IMR-90 (cell line): ENCODE data around the gene TCP11X1. TPM values are rescaled to one million over a fixed set of nuclear protein-coding genes. Genes with fewer than 3 reads are reported as not detected.
"Not testable (repeated sequence)": the region's sequence is repeated elsewhere in the genome, so short reads cannot be mapped to it uniquely, and the experiment has no call there.

Experiments
- ATAC-seq: fragments of 200-7000 bp; cut with Tn5 transposase; 2 replicates; pipeline ENCODE4 v1.9.1; 2020; ENCODE audit warnings: low read depth, mild to moderate bottlenecking, moderate library complexity
- BruUV-seq: library from RNA; stranded (reverse); fragments of 400-500 nt; replicated peaks from 2 replicates; lab custom pipeline; 2021; lab: Mats Ljungman, UMichigan
- CTCF ChIA-PET: fragments of 300-600 bp; formaldehyde crosslinking; extraction: SDS; loops from one replicate; lab custom pipeline; 2021; ENCODE audit warnings: antibody characterized with exemption; lab: Yijun Ruan, JAX
- POLR2A ChIA-PET: fragments of 300-600 bp; sonication (Branson Sonifier 250); formaldehyde crosslinking; loops from one replicate; lab custom pipeline; 2022; ENCODE audit warnings: antibody characterized with exemption; ENCODE audit not compliant: unreplicated experiment; lab: Charles Lee
- DNase-seq: peaks from one replicate; pipeline ENCODE4 v3.0.0; 2013
- H2AFZ ChIP-seq: replicated peaks from 2 replicates; pipeline ENCODE3; 2013; ENCODE audit warnings: low read length, mild to moderate bottlenecking; ENCODE audit not compliant: poor library complexity
- H2AK5ac ChIP-seq: 2 replicates; pipeline ENCODE4 v1.6.1; 2013; ENCODE audit warnings: low read depth, low read length, inconsistent platforms
- H2AK9ac ChIP-seq: replicated peaks from 2 replicates; pipeline ENCODE3; 2013; ENCODE audit warnings: mild to moderate bottlenecking, low read depth, low read length, moderate library complexity; ENCODE audit not compliant: poor library complexity
- H2BK120ac ChIP-seq: 2 replicates; pipeline ENCODE4 v1.6.1; 2013; ENCODE audit warnings: low read depth, low read length, inconsistent platforms
- H2BK15ac ChIP-seq: 3 replicates; pipeline ENCODE4 v1.6.1; 2013; ENCODE audit warnings: low read depth, low read length, inconsistent platforms
- H2BK20ac ChIP-seq: 2 replicates; pipeline ENCODE4 v1.6.1; 2013; ENCODE audit warnings: low read depth, mild to moderate bottlenecking, inconsistent platforms, low read length, moderate library complexity
- H2BK5ac ChIP-seq: 2 replicates; pipeline ENCODE4 v1.6.1; 2013; ENCODE audit warnings: mild to moderate bottlenecking, low read depth, low read length, inconsistent platforms; ENCODE audit not compliant: poor library complexity, severe bottlenecking
- H3K14ac ChIP-seq: replicated peaks from 2 replicates; pipeline ENCODE4 v1.6.1; 2013; ENCODE audit warnings: low read depth, low read length, inconsistent platforms
- H3K18ac ChIP-seq: 2 replicates; pipeline ENCODE4 v1.6.1; 2013; ENCODE audit warnings: low read depth, low read length, control low read depth
- H3K23ac ChIP-seq: 2 replicates; pipeline ENCODE4 v1.6.1; 2013; ENCODE audit warnings: low read depth, low read length, inconsistent platforms
- H3K27ac ChIP-seq: 2 replicates; pipeline ENCODE4 v1.5.1; 2013; ENCODE audit warnings: mild to moderate bottlenecking, control low read depth, low read length; ENCODE audit not compliant: insufficient read depth
- H3K27me3 ChIP-seq: 2 replicates; pipeline ENCODE4 v1.6.1; 2013; ENCODE audit warnings: low read length; ENCODE audit not compliant: control insufficient read depth, insufficient read depth
- H3K36me3 ChIP-seq: 2 replicates; pipeline ENCODE4 v1.6.1; 2013; ENCODE audit warnings: low read length, mixed read lengths; ENCODE audit not compliant: control insufficient read depth, insufficient read depth
- H3K4ac ChIP-seq: 2 replicates; pipeline ENCODE4 v1.6.1; 2013; ENCODE audit warnings: low read depth, low read length, inconsistent platforms
- H3K4me1 ChIP-seq: 2 replicates; pipeline ENCODE4 v1.6.1; 2013; ENCODE audit warnings: low read length, mixed read lengths; ENCODE audit not compliant: control insufficient read depth, insufficient read depth
- H3K4me2 ChIP-seq: 2 replicates; pipeline ENCODE4 v1.6.1; 2013; ENCODE audit warnings: low read depth, mild to moderate bottlenecking, control low read depth, low read length, moderate library complexity
- H3K4me3 ChIP-seq: 2 replicates; pipeline ENCODE4 v1.5.1; 2013; ENCODE audit warnings: low read depth, mild to moderate bottlenecking, control low read depth, low read length, moderate library complexity; ENCODE audit not compliant: insufficient read depth
- H3K56ac ChIP-seq: 2 replicates; pipeline ENCODE4 v1.6.1; 2013; ENCODE audit warnings: low read length, inconsistent platforms; ENCODE audit not compliant: insufficient read depth; ENCODE audit errors: extremely low read depth
- H3K79me1 ChIP-seq, 2 experiments: 2 replicates each; pipeline ENCODE4 v1.6.1; 2013; ENCODE audit warnings: low read length in 2 of 2, inconsistent platforms in 1 of 2, low read depth in 1 of 2
- H3K9ac ChIP-seq: 2 replicates; pipeline ENCODE4 v1.6.1; 2013; ENCODE audit warnings: low read depth, low read length, control low read depth
- H3K9me1 ChIP-seq: 2 replicates; pipeline ENCODE4 v1.6.1; 2013; ENCODE audit warnings: low read length, inconsistent platforms; ENCODE audit not compliant: insufficient read depth
- H3K9me3 ChIP-seq: 2 replicates; pipeline ENCODE4 v1.6.1; 2013; ENCODE audit warnings: low read length; ENCODE audit not compliant: control insufficient read depth, insufficient read depth
- H4K20me1 ChIP-seq: 2 replicates; pipeline ENCODE4 v1.6.1; 2013; ENCODE audit warnings: low read length, inconsistent platforms; ENCODE audit not compliant: insufficient read depth
- H4K5ac ChIP-seq: 2 replicates; pipeline ENCODE4 v1.6.1; 2013; ENCODE audit warnings: mild to moderate bottlenecking, low read depth, low read length, control low read depth
- H4K8ac ChIP-seq, 2 experiments: 2 replicates each; pipeline ENCODE4 v1.6.1; 2013; ENCODE audit warnings: low read depth in 2 of 2, low read length in 2 of 2, control low read depth in 1 of 2, inconsistent platforms in 1 of 2
- H4K91ac ChIP-seq: 2 replicates; pipeline ENCODE4 v1.6.1; 2013; ENCODE audit warnings: low read depth, low read length, inconsistent platforms; ENCODE audit not compliant: insufficient read depth
- WGBS, 2 experiments: methylation state at CpG; one replicate each; pipeline versions ENCODE4 v1.1.5 to v1.1.7; 2013; ENCODE audit warnings: missing lambda C conversion rate in 2 of 2; ENCODE audit not compliant: insufficient read length in 1 of 2; ENCODE audit errors: extremely low coverage in 2 of 2; 5-methylcytosine and 5-hydroxymethylcytosine counted together
- dilution Hi-C: fragments of 300-500 bp; cut with HindIII; formaldehyde crosslinking; loops from one replicate; pipeline ENCODE4 v1.14.3; 2018; ENCODE audit warnings: low sequenced_read_pairs; ENCODE audit not compliant: unreplicated experiment
- in situ Hi-C: fragments of 300-500 bp; cut with MboI; formaldehyde crosslinking; loops from 3 replicates; pipeline ENCODE4 v1.14.3; 2019; ENCODE audit warnings: low sequenced_read_pairs, inconsistent platforms, mixed read lengths
- intact Hi-C: fragments of 100-400 bp; cut with micrococcal nuclease; formaldehyde crosslinking; loops from 2 replicates; pipeline ENCODE4 v1.10.0; 2022
- polyA plus RNA-seq, 3 experiments: library from polyadenylated mRNA; depleted of rRNA; stranded (reverse); fragments of >200 nt; gene quantifications; 2 replicates each; pipeline ENCODE4 v1.2.3, GENCODE V29; 2012; ENCODE audit warnings: low replicate concordance in 1 of 3
- total RNA-seq: library from RNA; depleted of rRNA; stranded (reverse); fragments of >200 nt; gene quantifications from 2 replicates; pipeline ENCODE4 v1.2.3, GENCODE V29; 2012

Gene TCP11X1
- total and polyA plus RNA-seq, 2 of the 4 experiments (the other 2 are of a cell fraction), result not detected

GRCh38 chrX:102240265-102240664 is 25.2 kb downstream of the TCP11X1 start:
- H3K4ac ChIP-seq, H3K27me3 ChIP-seq, H3K4me3 ChIP-seq, H3K4me2 ChIP-seq, H2AFZ ChIP-seq, POLR2A ChIA-PET, H4K8ac ChIP-seq, H3K4me1 ChIP-seq, H3K79me1 ChIP-seq, CTCF ChIA-PET, H3K56ac ChIP-seq, H3K9me1 ChIP-seq, H3K9ac ChIP-seq, H3K14ac ChIP-seq, H2AK5ac ChIP-seq, H3K9me3 ChIP-seq, H3K23ac ChIP-seq, intact Hi-C loops, H2AK9ac ChIP-seq, in situ Hi-C loops, H3K27ac ChIP-seq, H4K91ac ChIP-seq, H2BK5ac ChIP-seq, H3K18ac ChIP-seq, H2BK120ac ChIP-seq, H4K5ac ChIP-seq, dilution Hi-C loops, H2BK15ac ChIP-seq, BruUV-seq, H3K36me3 ChIP-seq, H2BK20ac ChIP-seq, H4K20me1 ChIP-seq, ATAC-seq, DNase-seq: not testable (repeated sequence)
- no CpG with 5 or more reads among the region's 15 CpGs for WGBS, 2 experiments

GRCh38 chrX:102246893-102247292 is 31.8 kb downstream of the TCP11X1 start, which contains the start of gene NXF2:
Gene NXF2, plus strand, starts transcription at chrX:102247167. Its CDS starts 59,912 bp downstream, at chrX:102307079.
- H2AK9ac ChIP-seq, ATAC-seq, dilution Hi-C loops, intact Hi-C loops, H3K9me1 ChIP-seq, H3K9ac ChIP-seq, H3K9me3 ChIP-seq, H3K4me1 ChIP-seq, BruUV-seq, H2BK5ac ChIP-seq, POLR2A ChIA-PET, H4K91ac ChIP-seq, H4K5ac ChIP-seq, CTCF ChIA-PET, H2BK15ac ChIP-seq, H3K36me3 ChIP-seq, in situ Hi-C loops, H3K14ac ChIP-seq, H3K23ac ChIP-seq, H3K4me2 ChIP-seq, H3K4me3 ChIP-seq, H3K18ac ChIP-seq, H2AFZ ChIP-seq, H3K79me1 ChIP-seq, DNase-seq, H2AK5ac ChIP-seq, H2BK20ac ChIP-seq, H2BK120ac ChIP-seq, H3K56ac ChIP-seq, H4K20me1 ChIP-seq, H3K27ac ChIP-seq, H3K4ac ChIP-seq, H4K8ac ChIP-seq, H3K27me3 ChIP-seq: not testable (repeated sequence)
- no CpG with 5 or more reads among the region's 9 CpGs for WGBS, 2 experiments
